ENCODE results near the gene PPFIA1.
A peak's percentile ranks its signal among the peaks of the same experiment; 100 is the strongest.
"Not testable (repeated sequence)": the region's sequence is repeated elsewhere in the genome, so short reads cannot be mapped to it uniquely, and the experiment has no call there.

PPFIA1 gene

GRCh38 chr11:70398834-70399680 lies 128.6 kb downstream of the PPFIA1 start:
- DNase-seq, result peak; percentile 7

GRCh38 chr11:70399681-70400112 lies 129.2 kb downstream of the PPFIA1 start:
- no peak for DNase-seq

- DNase-seq, result no peak
Measured at GRCh38 chr11:70400643-70401042, 130.2 kb downstream of the PPFIA1 start.

- DNase-seq, result no peak
Measured at GRCh38 chr11:70402016-70402415, 131.5 kb downstream of the PPFIA1 start.

- DNase-seq, result no peak
Measured at GRCh38 chr11:70402685-70403084, 132.2 kb downstream of the PPFIA1 start.

GRCh38 chr11:70404244-70404643 lies 133.8 kb downstream of the PPFIA1 start:
- no peak for DNase-seq

- DNase-seq, result no peak
Measured at GRCh38 chr11:70405679-70406395, 135.3 kb downstream of the PPFIA1 start.

GRCh38 chr11:70407121-70407520 lies 136.6 kb downstream of the PPFIA1 start:
- DNase-seq, result no peak

GRCh38 chr11:70407814-70408213 lies 137.3 kb downstream of the PPFIA1 start:
- no peak for DNase-seq

- DNase-seq, result not testable (repeated sequence)
Measured at GRCh38 chr11:70408326-70408725, 137.8 kb downstream of the PPFIA1 start.

- no peak for DNase-seq
Measured at GRCh38 chr11:70409437-70409836, 138.9 kb downstream of the PPFIA1 start.

- DNase-seq, result no peak
Measured at GRCh38 chr11:70409871-70410270, 139.4 kb downstream of the PPFIA1 start.

- DNase-seq, result no peak
Measured at GRCh38 chr11:70410276-70411205, 140.1 kb downstream of the PPFIA1 start.

GRCh38 chr11:70411713-70412452 lies 141.4 kb downstream of the PPFIA1 start:
- no peak for DNase-seq

GRCh38 chr11:70413151-70413550 lies 142.7 kb downstream of the PPFIA1 start:
- DNase-seq, result no peak

- no peak for DNase-seq
Measured at GRCh38 chr11:70414341-70415100, 144.0 kb downstream of the PPFIA1 start.

GRCh38 chr11:70415191-70415590 lies 144.7 kb downstream of the PPFIA1 start:
- DNase-seq, result no peak

- no peak for DNase-seq
Measured at GRCh38 chr11:70415642-70416395, 145.3 kb downstream of the PPFIA1 start.

- no peak for DNase-seq
Measured at GRCh38 chr11:70416881-70417280, 146.4 kb downstream of the PPFIA1 start.

GRCh38 chr11:70418130-70418529 lies 147.6 kb downstream of the PPFIA1 start:
- DNase-seq, result no peak
